K562 (cell line): Measurements from ENCODE around the gene RSRP1. TPM values are rescaled to one million over a fixed set of nuclear protein-coding genes. Genes with fewer than 3 reads are reported as not detected.

ENCODE experiments used
- BRCA1 ChIP-seq, 2 experiments: fragments of 450-650 bp in 1 of 2; sonication (generic) in 1 of 2; formaldehyde crosslinking in 1 of 2; IDR thresholded peaks; 2 replicates each; pipeline versions ENCODE4 v1.5.0 to v1.6.1; 2017 to 2020; ENCODE audit warnings: mild to moderate bottlenecking in 1 of 2, missing genetic modification reagents in 1 of 2
- CBX1 ChIP-seq: sonication (generic); IDR thresholded peaks from 2 replicates; pipeline ENCODE4 v1.6.1; 2016; ENCODE audit warnings: antibody characterized with exemption, low read depth, mild to moderate bottlenecking
- CHAMP1 ChIP-seq: fragments of 450-650 bp; IDR thresholded peaks from 2 replicates; pipeline ENCODE4 v1.6.1; 2016; ENCODE audit warnings: mild to moderate bottlenecking
- CTCFL ChIP-seq: IDR thresholded peaks from 2 replicates; pipeline ENCODE4 v1.6.1; 2011; ENCODE audit warnings: borderline replicate concordance, low read depth, mild to moderate bottlenecking, moderate library complexity, low read length; ENCODE audit not compliant: insufficient read depth, poor library complexity, severe bottlenecking
- CXXC5 ChIP-seq: fragments of 250-450 bp; sonication (Bioruptor Pico); IDR thresholded peaks from 2 replicates; pipeline ENCODE4 v1.8.0; 2022; ENCODE audit warnings: inconsistent platforms, mild to moderate bottlenecking, moderate library complexity
- ERF ChIP-seq: fragments of 450-650 bp; formaldehyde crosslinking; IDR thresholded peaks from 2 replicates; pipeline ENCODE4 v1.4.0; 2020; ENCODE audit warnings: mild to moderate bottlenecking, mixed read lengths
- FOXJ3 ChIP-seq: sonication (generic); formaldehyde crosslinking; IDR thresholded peaks from 2 replicates; pipeline ENCODE4 v1.4.0; 2020; ENCODE audit warnings: mild to moderate bottlenecking, missing genetic modification reagents
- HMG20B ChIP-seq: fragments of 250-450 bp; sonication (Bioruptor Pico); IDR thresholded peaks from 2 replicates; pipeline ENCODE4 v1.5.0; 2021; ENCODE audit warnings: mild to moderate bottlenecking
- KDM4B ChIP-seq, 2 experiments: fragments of 450-650 bp in 1 of 2; sonication (generic) in 1 of 2; IDR thresholded peaks; 2 replicates each; pipeline ENCODE4 v1.6.1; 2016 to 2017; ENCODE audit warnings: borderline replicate concordance in 2 of 2, antibody characterized with exemption in 1 of 2, low read depth in 1 of 2, mild to moderate bottlenecking in 1 of 2
- NELFE ChIP-seq: IDR thresholded peaks from 2 replicates; pipeline ENCODE4 v1.6.1; 2011; ENCODE audit warnings: mild to moderate bottlenecking; ENCODE audit not compliant: insufficient read depth, insufficient read length
- NR2C1 ChIP-seq, 2 experiments: fragments of 450-650 bp; IDR thresholded peaks; 2 replicates each; pipeline ENCODE4 v1.6.1; 2017; ENCODE audit warnings: mild to moderate bottlenecking in 2 of 2, antibody characterized with exemption in 1 of 2, inconsistent platforms in 1 of 2, missing compliant biosample characterization in 1 of 2, missing genetic modification characterization in 1 of 2
- PCBP1 ChIP-seq: fragments of 200-400 bp; formaldehyde crosslinking; IDR thresholded peaks from 2 replicates; pipeline ENCODE4 v1.6.1; 2018; ENCODE audit warnings: mild to moderate bottlenecking, low read depth, low read length; ENCODE audit not compliant: poor library complexity, severe bottlenecking
- SMARCA5 ChIP-seq: fragments of 450-650 bp; IDR thresholded peaks from 2 replicates; pipeline ENCODE4 v1.6.1; 2016
- SREBF1 ChIP-seq: fragments of 150-350 bp; IDR thresholded peaks from 2 replicates; pipeline ENCODE4 v1.6.1; 2014; ENCODE audit warnings: antibody characterized with exemption, low read depth, low read length, borderline replicate concordance
- ZNF436 ChIP-seq: fragments of 250-450, 450-650 bp; sonication (Bioruptor Pico); formaldehyde crosslinking; IDR thresholded peaks from 2 replicates; pipeline ENCODE4 v1.7.0; 2020; ENCODE audit warnings: mild to moderate bottlenecking
- polyA plus RNA-seq, 8 experiments: library from polyadenylated mRNA; depleted of rRNA in 4 of 8; stranded (reverse) in 5 of 8; unstranded in 3 of 8; fragments of >200 nt; fragmentation: Nextera tagmentation in 2 of 8; fragmentation: Illumina TruSeq in 1 of 8; extraction: Ambion mirVana in 2 of 8; extraction: Trizol in 1 of 8; gene quantifications; 2 replicates each; pipeline versions ENCODE4 v1.2.1 to v1.2.3, GENCODE V29; 2011 to 2014; ENCODE audit warnings: inconsistent platforms in 1 of 8, missing spikeins in 1 of 8
- total RNA-seq, 7 experiments: library from RNA; depleted of rRNA in 6 of 7; stranded (reverse); fragments of >200 nt in 6 of 7; fragmentation: Illumina TruSeq in 2 of 7; extraction: Trizol in 2 of 7; gene quantifications; 2 replicates each; pipeline versions ENCODE4 v1.2.1 to v1.2.3, GENCODE V29; 2011 to 2021; ENCODE audit warnings: low replicate concordance in 1 of 7
- TF ChIP-seq, protein P1 (sequence below): sonication (generic); formaldehyde crosslinking; IDR thresholded peaks from 2 replicates; pipeline ENCODE4 v1.9.0; 2022; ENCODE audit warnings: mild to moderate bottlenecking, missing genetic modification reagents
- TF ChIP-seq, protein P2 (sequence below): fragments of 250-450 bp; sonication (Bioruptor Pico); IDR thresholded peaks from 2 replicates; pipeline ENCODE4 v1.5.0; 2021; ENCODE audit warnings: mild to moderate bottlenecking, borderline replicate concordance

Gene RSRP1
- total and polyA plus RNA-seq, 9 of the 15 experiments (the other 6 are each of a cell fraction or from before 2014, with no cell fraction given) = 27.2 to 283 (median 146) TPM

GRCh38 chr1:25247829-25248754, 838 bp upstream of the RSRP1 start (continued):
- TF ChIP-seq SREBF1 (no peak), CHAMP1 (no peak), ZNF436 (no peak), HMG20B (CRISPR knock-in tag) (no peak), FOXJ3 (CRISPR knock-in tag) (no peak), SMARCA5 (no peak), NELFE (no peak), ERF (CRISPR knock-in tag) (peak; percentile 61; the same call in 1 of the 2 replicates), NR2C1 (IDR thresholded peaks at IDR 0.05) (no peak), NR2C1 (tag; IDR thresholded peaks at IDR 0.05) (no peak), KDM4B (IDR thresholded peaks at IDR 0.05; ENCODE audit: borderline replicate concordance in 2 of 2, low read depth in 1 of 2) (0 out of 4 replicates have a peak, but pooled peaks of 1 of the 2 experiments have one; percentile 25), PCBP1 (no peak), BRCA1 (IDR thresholded peaks at IDR 0.05) (no peak), BRCA1 (CRISPR knock-in tag; IDR thresholded peaks at IDR 0.05) (no peak), CBX1 (no peak), CTCFL (no peak), CXXC5 (CRISPR knock-in tag) (no peak)
- TF ChIP-seq, protein P1, sequence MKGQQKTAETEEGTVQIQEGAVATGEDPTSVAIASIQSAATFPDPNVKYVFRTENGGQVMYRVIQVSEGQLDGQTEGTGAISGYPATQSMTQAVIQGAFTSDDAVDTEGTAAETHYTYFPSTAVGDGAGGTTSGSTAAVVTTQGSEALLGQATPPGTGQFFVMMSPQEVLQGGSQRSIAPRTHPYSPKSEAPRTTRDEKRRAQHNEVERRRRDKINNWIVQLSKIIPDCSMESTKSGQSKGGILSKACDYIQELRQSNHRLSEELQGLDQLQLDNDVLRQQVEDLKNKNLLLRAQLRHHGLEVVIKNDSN = no peak
- TF ChIP-seq, protein P2, sequence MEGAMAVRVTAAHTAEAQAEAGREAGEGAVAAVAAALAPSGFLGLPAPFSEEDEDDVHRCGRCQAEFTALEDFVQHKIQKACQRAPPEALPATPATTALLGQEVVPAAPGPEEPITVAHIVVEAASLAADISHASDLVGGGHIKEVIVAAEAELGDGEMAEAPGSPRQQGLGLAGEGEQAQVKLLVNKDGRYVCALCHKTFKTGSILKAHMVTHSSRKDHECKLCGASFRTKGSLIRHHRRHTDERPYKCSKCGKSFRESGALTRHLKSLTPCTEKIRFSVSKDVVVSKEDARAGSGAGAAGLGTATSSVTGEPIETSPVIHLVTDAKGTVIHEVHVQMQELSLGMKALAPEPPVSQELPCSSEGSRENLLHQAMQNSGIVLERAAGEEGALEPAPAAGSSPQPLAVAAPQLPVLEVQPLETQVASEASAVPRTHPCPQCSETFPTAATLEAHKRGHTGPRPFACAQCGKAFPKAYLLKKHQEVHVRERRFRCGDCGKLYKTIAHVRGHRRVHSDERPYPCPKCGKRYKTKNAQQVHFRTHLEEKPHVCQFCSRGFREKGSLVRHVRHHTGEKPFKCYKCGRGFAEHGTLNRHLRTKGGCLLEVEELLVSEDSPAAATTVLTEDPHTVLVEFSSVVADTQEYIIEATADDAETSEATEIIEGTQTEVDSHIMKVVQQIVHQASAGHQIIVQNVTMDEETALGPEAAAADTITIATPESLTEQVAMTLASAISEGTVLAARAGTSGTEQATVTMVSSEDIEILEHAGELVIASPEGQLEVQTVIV (CRISPR knock-in tag) = no peak
